Muscle layer of duodenum (tissue), 2 donors: ENCODE results near the gene PCDHGA5.
"Not testable (repeated sequence)": the region's sequence is repeated elsewhere in the genome, so short reads cannot be mapped to it uniquely, and the experiment has no call there.

ENCODE experiments used
- H3K27ac ChIP-seq: one replicate; pipeline ENCODE4 v1.7.0; 2013; ENCODE audit warnings: mild to moderate bottlenecking, low read length
- H3K27me3 ChIP-seq: one replicate; pipeline ENCODE4 v1.7.0; 2013; ENCODE audit warnings: low read depth, mild to moderate bottlenecking, control low read depth, low read length
- H3K36me3 ChIP-seq, 2 donors: one replicate each; pipeline ENCODE4 v1.7.0; 2013; ENCODE audit warnings: low read length in 2 of 2, control low read depth in 1 of 2, mild to moderate bottlenecking in 1 of 2; ENCODE audit not compliant: insufficient read depth in 2 of 2, control insufficient read depth in 1 of 2
- H3K4me1 ChIP-seq, 2 donors: one replicate each; pipeline ENCODE4 v1.7.0; 2013; ENCODE audit warnings: low read length in 2 of 2, mild to moderate bottlenecking in 2 of 2, control low read depth in 1 of 2, moderate library complexity in 1 of 2; ENCODE audit not compliant: insufficient read depth in 2 of 2, control insufficient read depth in 1 of 2
- H3K4me3 ChIP-seq, 2 donors: one replicate each; pipeline ENCODE4 v1.7.0; 2013; ENCODE audit warnings: low read length in 2 of 2, low read depth in 1 of 2, mild to moderate bottlenecking in 1 of 2
- H3K9me3 ChIP-seq, 2 donors: one replicate each; pipeline ENCODE4 v1.7.0; 2013; ENCODE audit warnings: low read length in 2 of 2, control low read depth in 1 of 2, mild to moderate bottlenecking in 1 of 2; ENCODE audit not compliant: control insufficient read depth in 1 of 2
- donor health status: healthy.

The PCDHGA5 gene

DNA sequence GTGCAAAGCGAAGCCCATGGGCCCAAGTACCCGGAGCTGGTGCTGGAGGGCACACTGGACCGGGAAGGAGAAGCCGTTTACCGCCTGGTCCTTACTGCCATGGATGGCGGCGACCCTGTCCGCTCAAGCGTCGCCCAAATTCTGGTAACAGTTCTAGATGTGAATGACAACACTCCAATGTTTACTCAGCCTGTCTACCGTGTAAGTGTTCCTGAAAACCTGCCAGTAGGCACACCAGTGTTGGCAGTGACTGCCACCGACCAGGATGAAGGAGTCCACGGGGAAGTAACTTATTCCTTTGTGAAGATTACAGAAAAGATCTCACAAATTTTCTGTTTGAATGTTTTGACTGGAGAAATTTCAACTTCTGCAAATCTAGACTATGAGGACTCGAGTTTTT, 10.7 kb downstream of the PCDHGA5 start:
- Histone ChIP-seq H3K4me3 (peak overlapping the region; percentile 34 to 75), H3K9me3 (peaks cover 48 to 83% of the 10 kb centered on the region in 2 donors)

DNA sequence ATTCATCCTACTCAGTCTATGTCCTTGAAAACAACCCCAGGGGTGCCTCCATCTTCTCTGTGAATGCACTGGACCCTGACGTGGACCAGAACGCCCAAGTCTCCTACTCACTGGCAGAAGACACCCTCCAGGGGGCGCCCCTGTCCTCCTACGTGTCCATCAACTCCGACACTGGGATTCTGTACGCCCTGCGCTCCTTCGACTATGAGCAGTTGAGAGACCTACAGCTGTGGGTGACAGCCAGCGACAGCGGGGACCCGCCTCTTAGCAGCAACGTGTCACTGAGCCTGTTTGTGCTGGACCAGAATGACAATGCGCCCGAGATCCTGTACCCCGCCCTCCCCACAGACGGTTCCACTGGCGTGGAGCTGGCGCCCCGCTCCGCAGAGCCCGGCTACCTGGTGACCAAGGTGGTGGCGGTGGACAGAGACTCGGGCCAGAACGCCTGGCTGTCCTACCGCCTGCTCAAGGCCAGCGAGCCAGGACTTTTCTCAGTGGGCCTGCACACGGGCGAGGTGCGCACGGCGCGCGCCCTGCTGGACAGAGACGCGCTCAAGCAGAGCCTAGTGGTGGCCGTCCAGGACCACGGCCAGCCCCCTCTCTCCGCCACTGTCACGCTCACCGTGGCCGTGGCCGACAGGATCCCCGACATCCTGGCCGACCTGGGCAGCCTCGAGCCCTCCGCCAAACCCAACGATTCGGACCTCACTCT, 11.6 kb downstream of the PCDHGA5 start:
- not testable (repeated sequence) for H3K27me3 ChIP-seq, H3K4me1 ChIP-seq, H3K27ac ChIP-seq
- Histone ChIP-seq H3K9me3 (peaks cover 51 to 83% of the 10 kb centered on the region in 2 donors), H3K36me3 (peaks cover 0 to 25% of the 10 kb centered on the region in 2 donors), H3K4me3 (peak overlapping the region in 1 of 2 donors; percentile 75)

More for the DNA sequence above, 10.7 kb downstream of the PCDHGA5 start:
- Histone ChIP-seq H3K27ac (no peak overlapping the region), H3K4me1 (no peaks in the 10 kb centered on the region), H3K36me3 (peaks cover 0 to 32% of the 10 kb centered on the region in 2 donors), H3K27me3 (no peaks in the 10 kb centered on the region)

DNA sequence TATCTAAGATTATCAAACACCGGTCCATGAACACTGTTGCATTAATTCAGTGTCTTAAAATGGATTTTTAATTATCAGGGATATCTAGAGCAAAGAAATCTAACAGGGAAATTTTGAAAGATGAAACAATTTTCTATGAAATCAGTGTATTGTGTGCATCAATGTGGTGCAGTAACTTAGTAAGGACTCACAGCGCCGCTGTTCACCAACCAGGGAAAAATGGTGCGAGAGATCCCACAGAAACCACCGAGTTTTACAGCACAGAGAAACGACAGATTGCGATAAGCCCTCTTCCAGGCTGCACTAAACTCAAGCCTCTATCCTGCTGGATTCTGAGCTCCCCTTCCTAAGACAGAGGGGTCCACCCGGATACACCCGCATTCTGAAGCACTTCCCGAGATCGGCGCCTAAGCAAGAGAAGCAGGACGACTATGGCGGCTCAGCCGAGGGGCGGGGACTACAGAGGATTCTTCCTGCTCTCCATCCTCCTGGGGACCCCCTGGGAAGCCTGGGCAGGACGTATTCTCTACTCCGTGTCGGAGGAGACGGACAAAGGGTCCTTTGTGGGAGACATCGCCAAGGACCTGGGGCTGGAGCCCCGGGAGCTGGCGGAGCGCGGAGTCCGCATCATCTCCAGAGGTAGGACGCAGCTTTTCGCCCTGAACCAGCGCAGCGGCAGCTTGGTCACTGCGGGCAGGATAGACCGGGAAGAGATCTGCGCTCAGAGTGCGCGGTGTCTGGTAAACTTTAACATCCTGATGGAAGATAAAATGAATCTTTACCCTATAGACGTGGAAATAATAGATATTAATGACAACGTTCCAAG, 18.7 kb downstream of the PCDHGA5 start, which contains the start of gene PCDHGA7:
Gene PCDHGA7 (plus strand): TSS at position 274 of the 826 bp plus-strand sequence. CDS start 158 bp downstream, at position 432.
- peaks cover 61 to 82% of the 10 kb centered on the region in 2 donors for H3K9me3 ChIP-seq

DNA sequence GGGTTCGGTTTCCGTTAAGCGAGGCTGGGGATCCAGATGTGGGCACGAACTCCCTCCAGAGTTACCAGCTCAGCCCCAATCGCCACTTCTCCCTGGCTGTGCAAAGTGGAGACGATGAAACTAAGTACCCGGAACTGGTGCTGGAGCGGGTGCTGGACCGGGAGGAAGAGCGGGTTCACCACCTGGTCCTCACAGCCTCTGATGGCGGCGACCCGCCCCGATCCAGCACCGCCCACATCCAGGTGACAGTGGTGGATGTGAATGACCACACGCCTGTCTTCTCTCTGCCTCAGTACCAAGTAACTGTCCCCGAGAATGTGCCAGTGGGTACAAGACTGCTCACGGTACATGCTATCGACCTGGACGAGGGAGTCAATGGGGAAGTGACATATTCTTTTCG, 19.4 kb downstream of the PCDHGA5 start:
- peak overlapping the region; percentile 45 to 73 for H3K4me3 ChIP-seq
- H3K27me3 ChIP-seq = no peaks in the 10 kb centered on the region
- no peak overlapping the region for H3K27ac ChIP-seq
- peaks cover 0 to 11% of the 10 kb centered on the region in 2 donors for H3K36me3 ChIP-seq
- H3K9me3 ChIP-seq = peaks cover 63 to 84% of the 10 kb centered on the region in 2 donors
- H3K4me1 ChIP-seq = no peaks in the 10 kb centered on the region

More for the DNA sequence above, 18.7 kb downstream of the PCDHGA5 start, which contains the start of gene PCDHGA7:
- Histone ChIP-seq H3K36me3 (peaks cover 0 to 11% of the 10 kb centered on the region in 2 donors), H3K27me3 (no peaks in the 10 kb centered on the region), H3K4me1 (no peaks in the 10 kb centered on the region), H3K27ac (no peak within 1 kb of the TSS), H3K4me3 (peak within 1 kb of the TSS; percentile 45 to 73)

DNA sequence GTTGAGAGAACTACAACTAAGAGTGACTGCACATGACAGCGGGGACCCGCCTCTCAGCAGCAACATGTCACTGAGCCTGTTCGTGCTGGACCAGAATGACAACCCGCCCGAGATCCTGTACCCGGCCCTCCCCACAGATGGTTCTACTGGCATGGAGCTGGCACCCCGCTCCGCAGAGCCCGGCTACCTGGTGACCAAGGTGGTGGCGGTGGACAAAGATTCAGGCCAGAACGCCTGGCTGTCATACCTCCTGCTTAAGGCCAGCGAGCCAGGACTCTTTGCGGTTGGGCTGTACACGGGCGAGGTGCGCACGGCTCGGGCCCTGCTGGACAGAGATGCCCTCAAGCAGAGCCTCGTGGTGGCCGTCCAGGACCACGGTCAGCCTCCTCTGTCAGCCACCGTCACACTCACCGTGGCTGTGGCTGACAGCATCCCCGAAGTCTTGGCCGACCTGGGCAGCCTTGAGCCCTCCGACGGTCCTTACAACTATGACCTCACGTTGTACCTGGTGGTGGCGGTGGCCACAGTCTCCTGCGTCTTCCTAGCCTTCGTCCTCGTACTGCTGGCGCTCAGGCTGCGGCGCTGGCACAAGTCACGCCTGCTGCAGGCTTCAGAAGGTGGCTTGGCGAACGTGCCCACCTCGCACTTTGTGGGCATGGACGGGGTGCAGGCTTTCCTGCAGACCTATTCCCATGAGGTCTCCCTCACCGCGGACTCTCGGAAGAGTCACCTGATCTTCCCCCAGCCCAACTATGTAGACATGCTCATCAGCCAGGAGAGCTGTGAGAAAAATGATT, 20.7 kb downstream of the PCDHGA5 start:
- Histone ChIP-seq H3K36me3 (peaks cover 0 to 11% of the 10 kb centered on the region in 2 donors), H3K27ac (no peak overlapping the region), H3K4me3 (peak overlapping the region in 1 of 2 donors; percentile 73), H3K4me1 (no peaks in the 10 kb centered on the region), H3K27me3 (no peaks in the 10 kb centered on the region), H3K9me3 (peaks cover 63 to 87% of the 10 kb centered on the region in 2 donors)

DNA sequence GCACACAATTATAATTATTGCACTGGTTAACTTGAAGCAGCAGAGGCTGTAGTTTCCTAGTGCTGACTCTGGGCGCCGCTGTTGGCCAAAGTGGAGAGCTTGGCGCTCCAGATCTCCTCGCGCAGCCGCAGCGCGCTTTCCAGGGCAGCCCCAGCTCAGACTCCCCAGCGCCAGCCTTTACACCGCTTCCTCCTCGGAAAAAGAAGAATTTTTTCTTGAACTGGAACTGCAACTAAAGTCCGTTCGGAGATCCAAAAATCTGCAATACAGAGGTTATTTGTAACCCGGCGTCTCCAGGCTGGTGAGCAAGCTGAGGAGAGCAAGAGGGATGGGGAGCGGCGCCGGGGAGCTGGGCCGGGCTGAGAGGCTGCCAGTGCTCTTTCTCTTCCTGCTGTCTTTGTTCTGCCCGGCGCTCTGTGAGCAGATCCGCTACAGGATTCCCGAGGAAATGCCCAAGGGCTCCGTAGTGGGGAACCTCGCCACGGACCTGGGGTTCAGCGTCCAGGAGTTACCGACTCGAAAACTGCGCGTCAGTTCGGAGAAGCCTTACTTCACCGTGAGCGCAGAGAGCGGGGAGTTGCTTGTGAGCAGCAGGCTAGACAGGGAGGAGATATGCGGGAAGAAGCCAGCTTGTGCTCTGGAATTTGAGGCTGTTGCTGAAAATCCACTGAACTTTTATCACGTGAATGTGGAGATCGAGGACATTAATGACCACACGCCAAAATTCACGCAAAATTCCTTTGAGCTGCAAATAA, 23.8 kb downstream of the PCDHGA5 start, which contains the start of gene PCDHGB4:
Gene PCDHGB4 (plus strand): TSS at position 142 of the 755 bp plus-strand sequence. CDS start 187 bp downstream, at position 329.
- Histone ChIP-seq H3K4me3 (peak within 1 kb of the TSS; percentile 38 to 73), H3K9me3 (peaks cover 69 to 94% of the 10 kb centered on the region in 2 donors)
- H3K27me3 ChIP-seq, H3K27ac ChIP-seq, H3K4me1 ChIP-seq, H3K36me3 ChIP-seq: not testable (repeated sequence)

DNA sequence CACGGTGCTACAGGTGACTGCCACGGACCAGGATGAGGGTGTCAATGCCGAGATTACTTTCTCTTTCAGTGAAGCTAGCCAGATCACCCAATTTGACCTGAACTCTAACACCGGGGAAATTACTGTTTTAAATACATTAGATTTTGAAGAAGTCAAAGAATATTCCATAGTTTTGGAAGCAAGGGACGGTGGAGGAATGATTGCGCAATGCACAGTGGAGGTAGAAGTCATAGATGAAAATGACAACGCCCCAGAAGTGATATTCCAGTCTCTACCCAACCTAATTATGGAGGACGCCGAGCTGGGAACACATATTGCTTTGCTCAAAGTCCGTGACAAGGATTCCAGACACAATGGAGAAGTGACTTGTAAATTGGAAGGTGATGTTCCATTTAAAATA, 24.7 kb downstream of the PCDHGA5 start:
- H3K9me3 ChIP-seq = peaks cover 72 to 94% of the 10 kb centered on the region in 2 donors
- peaks cover 0 to 7% of the 10 kb centered on the region in 2 donors for H3K36me3 ChIP-seq
- peak overlapping the region; percentile 38 to 73 for H3K4me3 ChIP-seq
- H3K27me3 ChIP-seq = no peaks in the 10 kb centered on the region
- H3K4me1 ChIP-seq = no peaks in the 10 kb centered on the region
- no peak overlapping the region for H3K27ac ChIP-seq

DNA sequence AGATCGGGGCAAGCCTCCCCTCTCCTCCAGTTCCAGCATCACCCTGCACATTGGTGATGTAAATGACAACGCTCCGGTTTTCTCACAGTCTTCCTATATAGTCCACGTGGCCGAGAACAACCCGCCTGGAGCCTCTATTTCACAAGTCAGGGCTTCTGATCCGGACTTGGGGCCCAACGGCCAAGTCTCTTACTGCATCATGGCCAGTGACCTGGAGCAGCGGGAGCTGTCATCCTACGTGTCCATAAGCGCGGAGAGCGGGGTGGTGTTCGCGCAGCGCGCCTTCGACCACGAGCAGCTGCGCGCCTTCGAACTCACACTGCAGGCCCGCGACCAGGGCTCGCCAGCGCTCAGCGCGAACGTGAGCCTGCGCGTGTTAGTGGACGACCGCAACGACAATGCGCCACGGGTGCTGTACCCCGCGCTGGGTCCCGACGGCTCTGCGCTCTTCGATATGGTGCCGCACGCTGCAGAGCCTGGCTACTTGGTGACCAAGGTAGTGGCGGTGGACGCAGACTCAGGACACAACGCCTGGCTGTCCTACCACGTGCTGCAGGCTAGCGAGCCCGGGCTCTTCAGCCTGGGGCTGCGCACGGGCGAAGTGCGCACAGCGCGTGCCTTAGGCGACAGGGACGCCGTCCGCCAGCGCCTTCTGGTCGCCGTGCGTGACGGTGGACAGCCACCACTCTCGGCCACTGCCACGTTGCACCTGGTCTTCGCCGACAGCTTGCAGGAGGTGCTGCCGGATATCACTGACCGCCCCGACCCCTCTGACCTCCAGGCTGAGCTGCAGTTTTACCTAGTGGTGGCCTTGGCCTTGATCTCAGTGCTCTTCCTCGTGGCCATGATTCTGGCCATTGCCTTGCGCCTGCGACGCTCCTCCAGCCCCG, 25.4 kb downstream of the PCDHGA5 start:
- peaks cover 75 to 95% of the 10 kb centered on the region in 2 donors for H3K9me3 ChIP-seq
- H3K36me3 ChIP-seq = peaks cover 0 to 7% of the 10 kb centered on the region in 2 donors
- no peaks in the 10 kb centered on the region for H3K27me3 ChIP-seq
- no peak overlapping the region for H3K27ac ChIP-seq
- peak overlapping the region in 1 of 2 donors; percentile 73 for H3K4me3 ChIP-seq
- H3K4me1 ChIP-seq = no peaks in the 10 kb centered on the region

DNA sequence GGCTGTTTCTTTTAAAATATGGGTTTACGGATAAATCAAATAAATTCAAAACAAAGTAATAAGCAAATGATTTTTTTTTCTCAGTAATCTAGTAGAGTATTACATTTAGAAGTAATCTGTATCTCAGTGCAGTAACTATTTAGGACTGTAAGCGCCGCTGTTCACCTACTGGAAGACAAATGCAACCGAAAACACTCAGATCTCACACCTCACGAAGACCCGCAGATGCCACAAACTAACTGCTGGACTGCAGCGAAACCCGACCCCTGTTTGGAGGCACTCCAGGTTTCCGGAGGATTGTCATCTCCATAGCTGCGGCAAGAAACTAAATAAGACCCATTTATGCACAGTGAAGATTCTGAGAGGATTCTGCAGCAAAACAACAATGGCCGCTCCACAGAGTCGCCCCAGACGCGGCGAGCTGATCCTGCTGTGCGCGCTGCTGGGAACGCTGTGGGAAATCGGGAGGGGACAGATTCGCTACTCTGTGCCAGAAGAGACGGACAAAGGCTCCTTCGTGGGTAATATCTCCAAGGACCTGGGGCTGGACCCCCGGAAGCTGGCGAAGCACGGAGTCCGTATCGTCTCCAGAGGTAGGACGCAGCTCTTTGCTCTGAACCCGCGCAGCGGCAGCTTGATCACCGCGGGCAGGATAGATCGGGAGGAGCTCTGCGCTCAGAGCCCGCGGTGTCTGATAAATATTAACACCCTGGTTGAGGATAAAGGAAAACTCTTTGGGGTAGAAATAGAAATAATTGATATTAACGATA, 28.7 kb downstream of the PCDHGA5 start, which contains the start of gene PCDHGA8:
Gene PCDHGA8 (plus strand): TSS at position 205 of the 770 bp plus-strand sequence. CDS start 181 bp downstream, at position 386.
- Histone ChIP-seq H3K27ac (no peak within 1 kb of the TSS), H3K4me1 (no peaks in the 10 kb centered on the region), H3K9me3 (peaks cover 59 to 82% of the 10 kb centered on the region in 2 donors), H3K4me3 (peak within 1 kb of the TSS in 1 of 2 donors; percentile 73), H3K27me3 (no peaks in the 10 kb centered on the region), H3K36me3 (peaks cover 0 to 4% of the 10 kb centered on the region in 2 donors)
